ENCODE results near the gene MLH1. TPM values are rescaled to one million over a fixed set of nuclear protein-coding genes. Genes with fewer than 3 reads are reported as not detected.
A peak's percentile ranks its signal among the peaks of the same experiment; 100 is the strongest.

The MLH1 gene
- total and polyA plus RNA-seq, 5 donors from 2014 or later = 18.8 to 34.5 (median 22.3) TPM

GRCh38 chr3:37071921-37072320, 78.6 kb downstream of the MLH1 start:
- Histone ChIP-seq H3K27me3 (ENCODE audit: control insufficient read depth, insufficient read depth, low read length) (no peaks in the 10 kb centered on the region), H3K27ac (ENCODE audit: insufficient read depth, low read length, poor library complexity, severe bottlenecking) (no peak overlapping the region), H3K4me1 (ENCODE audit: control insufficient read depth, insufficient read depth, low read length, poor library complexity, severe bottlenecking) (no peaks in the 10 kb centered on the region), H3K36me3 (ENCODE audit: control insufficient read depth, insufficient read depth, low read length) (peaks cover 29% of the 10 kb centered on the region), H3K4me3 (ENCODE audit: low read depth, low read length) (no peak overlapping the region), H3K9me3 (ENCODE audit: control insufficient read depth in 2 of 2, low read length in 2 of 2) (no peaks in the 10 kb centered on the region)
- Mint-ChIP-seq H3K4me3 (no peak overlapping the region), H3K27ac (no peak overlapping the region), H3K36me3 (peaks cover 44% of the 10 kb centered on the region), H3K9me3 (peaks cover 0 to 1% (median 0%) of the 10 kb centered on the region in 7 donors), H3K4me1 (peaks cover 0 to 3% (median 0%) of the 10 kb centered on the region in 4 donors), H3K27me3 (no peaks in the 10 kb centered on the region)
- ATAC-seq (ENCODE audit: low read depth in 2 of 2) (no peak), DNase-seq (no peak)

- Mint-ChIP-seq H3K27me3 (no peaks in the 10 kb centered on the region), H3K36me3 (peaks cover 47% of the 10 kb centered on the region), H3K9me3 (peaks cover 0 to 1% (median 0%) of the 10 kb centered on the region in 7 donors), H3K4me1 (peaks cover 0 to 4% (median 0%) of the 10 kb centered on the region in 4 donors), H3K27ac (peak overlapping the region in 2 of 3 donors; percentile 2 to 76), H3K4me3 (no peak overlapping the region)
- Histone ChIP-seq H3K36me3 (ENCODE audit: control insufficient read depth, insufficient read depth, low read length) (peaks cover 37% of the 10 kb centered on the region), H3K27ac (ENCODE audit: insufficient read depth, low read length, poor library complexity, severe bottlenecking) (no peak overlapping the region), H3K4me1 (ENCODE audit: control insufficient read depth, insufficient read depth, low read length, poor library complexity, severe bottlenecking) (no peaks in the 10 kb centered on the region), H3K27me3 (ENCODE audit: control insufficient read depth, insufficient read depth, low read length) (no peaks in the 10 kb centered on the region), H3K4me3 (ENCODE audit: low read depth, low read length) (no peak overlapping the region), H3K9me3 (ENCODE audit: control insufficient read depth in 2 of 2, low read length in 2 of 2) (no peaks in the 10 kb centered on the region)
- no peak for DNase-seq
- ATAC-seq (ENCODE audit: low read depth in 2 of 2) = no peak
Observed at GRCh38 chr3:37072892-37073291, 79.6 kb downstream of the MLH1 start.

- H3K27ac Mint-ChIP-seq = no peak overlapping the region
- Histone ChIP-seq H3K27ac (ENCODE audit: insufficient read depth, low read length, poor library complexity, severe bottlenecking) (no peak overlapping the region), H3K27me3 (ENCODE audit: control insufficient read depth, insufficient read depth, low read length) (no peaks in the 10 kb centered on the region), H3K9me3 (ENCODE audit: control insufficient read depth in 2 of 2, low read length in 2 of 2) (no peaks in the 10 kb centered on the region), H3K36me3 (ENCODE audit: control insufficient read depth, insufficient read depth, low read length) (peaks cover 33% of the 10 kb centered on the region), H3K4me1 (ENCODE audit: control insufficient read depth, insufficient read depth, low read length, poor library complexity, severe bottlenecking) (no peaks in the 10 kb centered on the region), H3K4me3 (ENCODE audit: low read depth, low read length) (no peak overlapping the region)
- peaks cover 0 to 1% (median 0%) of the 10 kb centered on the region in 7 donors for H3K9me3 Mint-ChIP-seq
- H3K4me3 Mint-ChIP-seq = no peak overlapping the region
- H3K27me3 Mint-ChIP-seq = no peaks in the 10 kb centered on the region
- peaks cover 50% of the 10 kb centered on the region for H3K36me3 Mint-ChIP-seq
- DNase-seq (no peak), ATAC-seq (ENCODE audit: low read depth in 2 of 2) (no peak)
- H3K4me1 Mint-ChIP-seq = peaks cover 0 to 4% (median 0%) of the 10 kb centered on the region in 4 donors
Observed at GRCh38 chr3:37074178-37074577, 80.9 kb downstream of the MLH1 start.

GRCh38 chr3:37075955-37076354, 82.6 kb downstream of the MLH1 start:
- Mint-ChIP-seq H3K27me3 (no peaks in the 10 kb centered on the region), H3K9me3 (no peaks in the 10 kb centered on the region), H3K4me3 (no peak overlapping the region), H3K27ac (no peak overlapping the region), H3K36me3 (peaks cover 54% of the 10 kb centered on the region), H3K4me1 (peaks cover 0 to 4% (median 0%) of the 10 kb centered on the region in 4 donors)
- Histone ChIP-seq H3K27ac (ENCODE audit: insufficient read depth, low read length, poor library complexity, severe bottlenecking) (no peak overlapping the region), H3K27me3 (ENCODE audit: control insufficient read depth, insufficient read depth, low read length) (no peaks in the 10 kb centered on the region), H3K4me1 (ENCODE audit: control insufficient read depth, insufficient read depth, low read length, poor library complexity, severe bottlenecking) (no peaks in the 10 kb centered on the region), H3K4me3 (ENCODE audit: low read depth, low read length) (no peak overlapping the region), H3K36me3 (ENCODE audit: control insufficient read depth, insufficient read depth, low read length) (peaks cover 44% of the 10 kb centered on the region), H3K9me3 (ENCODE audit: control insufficient read depth in 2 of 2, low read length in 2 of 2) (no peaks in the 10 kb centered on the region)
- DNase-seq (no peak), ATAC-seq (ENCODE audit: low read depth in 2 of 2) (no peak)

- Histone ChIP-seq H3K4me1 (ENCODE audit: control insufficient read depth, insufficient read depth, low read length, poor library complexity, severe bottlenecking) (no peaks in the 10 kb centered on the region), H3K4me3 (ENCODE audit: low read depth, low read length) (no peak overlapping the region), H3K27me3 (ENCODE audit: control insufficient read depth, insufficient read depth, low read length) (no peaks in the 10 kb centered on the region), H3K36me3 (ENCODE audit: control insufficient read depth, insufficient read depth, low read length) (peaks cover 28% of the 10 kb centered on the region), H3K9me3 (ENCODE audit: control insufficient read depth in 2 of 2, low read length in 2 of 2) (no peaks in the 10 kb centered on the region), H3K27ac (ENCODE audit: insufficient read depth, low read length, poor library complexity, severe bottlenecking) (no peak overlapping the region)
- Mint-ChIP-seq H3K9me3 (no peaks in the 10 kb centered on the region), H3K27ac (no peak overlapping the region), H3K36me3 (peaks cover 24% of the 10 kb centered on the region), H3K4me3 (no peak overlapping the region), H3K4me1 (no peaks in the 10 kb centered on the region), H3K27me3 (no peaks in the 10 kb centered on the region)
- no peak for ATAC-seq (ENCODE audit: low read depth in 2 of 2)
- DNase-seq = no peak
Observed at GRCh38 chr3:37082317-37082716, 89.0 kb downstream of the MLH1 start.

GRCh38 chr3:37086918-37087317, 93.6 kb downstream of the MLH1 start:
- Histone ChIP-seq H3K4me3 (ENCODE audit: low read depth, low read length) (no peak overlapping the region), H3K36me3 (ENCODE audit: control insufficient read depth, insufficient read depth, low read length) (peaks cover 30% of the 10 kb centered on the region), H3K27ac (ENCODE audit: insufficient read depth, low read length, poor library complexity, severe bottlenecking) (no peak overlapping the region), H3K9me3 (ENCODE audit: control insufficient read depth in 2 of 2, low read length in 2 of 2) (no peaks in the 10 kb centered on the region), H3K4me1 (ENCODE audit: control insufficient read depth, insufficient read depth, low read length, poor library complexity, severe bottlenecking) (no peaks in the 10 kb centered on the region), H3K27me3 (ENCODE audit: control insufficient read depth, insufficient read depth, low read length) (no peaks in the 10 kb centered on the region)
- Mint-ChIP-seq H3K4me3 (no peak overlapping the region), H3K36me3 (peaks cover 19% of the 10 kb centered on the region), H3K4me1 (no peaks in the 10 kb centered on the region), H3K27me3 (no peaks in the 10 kb centered on the region), H3K9me3 (no peaks in the 10 kb centered on the region), H3K27ac (no peak overlapping the region)
- ATAC-seq (ENCODE audit: low read depth in 2 of 2) (no peak), DNase-seq (no peak)

- no peak overlapping the region for H3K27ac Mint-ChIP-seq
Observed at GRCh38 chr3:37087870-37088269, 94.6 kb downstream of the MLH1 start.

GRCh38 chr3:37092484-37092883, 99.2 kb downstream of the MLH1 start:
- peaks cover 35% of the 10 kb centered on the region for H3K36me3 ChIP-seq (ENCODE audit: control insufficient read depth, insufficient read depth, low read length)
- no peak for ATAC-seq (ENCODE audit: low read depth in 2 of 2)
- no peaks in the 10 kb centered on the region for H3K4me1 ChIP-seq (ENCODE audit: control insufficient read depth, insufficient read depth, low read length, poor library complexity, severe bottlenecking)
- no peaks in the 10 kb centered on the region for H3K27me3 Mint-ChIP-seq
- H3K4me3 Mint-ChIP-seq = no peak overlapping the region
- peak overlapping the region in 1 of 3 donors; percentile 35 for H3K27ac Mint-ChIP-seq
- DNase-seq = no peak
- peaks cover 42% of the 10 kb centered on the region for H3K36me3 Mint-ChIP-seq
- no peak overlapping the region for H3K27ac ChIP-seq (ENCODE audit: insufficient read depth, low read length, poor library complexity, severe bottlenecking)
- no peaks in the 10 kb centered on the region for H3K27me3 ChIP-seq (ENCODE audit: control insufficient read depth, insufficient read depth, low read length)
- H3K9me3 Mint-ChIP-seq = no peaks in the 10 kb centered on the region
- peaks cover 0 to 8% (median 0%) of the 10 kb centered on the region in 4 donors for H3K4me1 Mint-ChIP-seq
- no peaks in the 10 kb centered on the region for H3K9me3 ChIP-seq (ENCODE audit: control insufficient read depth in 2 of 2, low read length in 2 of 2)
- no peak overlapping the region for H3K4me3 ChIP-seq (ENCODE audit: low read depth, low read length)

More at GRCh38 chr3:37087870-37088269, 94.6 kb downstream of the MLH1 start:
- Histone ChIP-seq H3K9me3 (ENCODE audit: control insufficient read depth in 2 of 2, low read length in 2 of 2) (no peaks in the 10 kb centered on the region), H3K4me1 (ENCODE audit: control insufficient read depth, insufficient read depth, low read length, poor library complexity, severe bottlenecking) (no peaks in the 10 kb centered on the region), H3K36me3 (ENCODE audit: control insufficient read depth, insufficient read depth, low read length) (peaks cover 32% of the 10 kb centered on the region), H3K4me3 (ENCODE audit: low read depth, low read length) (no peak overlapping the region), H3K27ac (ENCODE audit: insufficient read depth, low read length, poor library complexity, severe bottlenecking) (no peak overlapping the region), H3K27me3 (ENCODE audit: control insufficient read depth, insufficient read depth, low read length) (no peaks in the 10 kb centered on the region)
- no peak for ATAC-seq (ENCODE audit: low read depth in 2 of 2)
- H3K4me3 Mint-ChIP-seq = no peak overlapping the region
- H3K27me3 Mint-ChIP-seq = no peaks in the 10 kb centered on the region
- no peaks in the 10 kb centered on the region for H3K9me3 Mint-ChIP-seq
- H3K4me1 Mint-ChIP-seq = no peaks in the 10 kb centered on the region
- no peak for DNase-seq
- H3K36me3 Mint-ChIP-seq = peaks cover 25% of the 10 kb centered on the region
